GM20431 (cell line): ENCODE measurements around the gene APPL1.

Experiments
- in situ Hi-C: fragments of 300-500 bp; cut with MseI, MboI; formaldehyde crosslinking; loops from one replicate; pipeline ENCODE4 v1.15.0; 2020; ENCODE audit warnings: low sequenced_read_pairs; ENCODE audit not compliant: unreplicated experiment

The APPL1 gene, protein sequence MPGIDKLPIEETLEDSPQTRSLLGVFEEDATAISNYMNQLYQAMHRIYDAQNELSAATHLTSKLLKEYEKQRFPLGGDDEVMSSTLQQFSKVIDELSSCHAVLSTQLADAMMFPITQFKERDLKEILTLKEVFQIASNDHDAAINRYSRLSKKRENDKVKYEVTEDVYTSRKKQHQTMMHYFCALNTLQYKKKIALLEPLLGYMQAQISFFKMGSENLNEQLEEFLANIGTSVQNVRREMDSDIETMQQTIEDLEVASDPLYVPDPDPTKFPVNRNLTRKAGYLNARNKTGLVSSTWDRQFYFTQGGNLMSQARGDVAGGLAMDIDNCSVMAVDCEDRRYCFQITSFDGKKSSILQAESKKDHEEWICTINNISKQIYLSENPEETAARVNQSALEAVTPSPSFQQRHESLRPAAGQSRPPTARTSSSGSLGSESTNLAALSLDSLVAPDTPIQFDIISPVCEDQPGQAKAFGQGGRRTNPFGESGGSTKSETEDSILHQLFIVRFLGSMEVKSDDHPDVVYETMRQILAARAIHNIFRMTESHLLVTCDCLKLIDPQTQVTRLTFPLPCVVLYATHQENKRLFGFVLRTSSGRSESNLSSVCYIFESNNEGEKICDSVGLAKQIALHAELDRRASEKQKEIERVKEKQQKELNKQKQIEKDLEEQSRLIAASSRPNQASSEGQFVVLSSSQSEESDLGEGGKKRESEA

DNA sequence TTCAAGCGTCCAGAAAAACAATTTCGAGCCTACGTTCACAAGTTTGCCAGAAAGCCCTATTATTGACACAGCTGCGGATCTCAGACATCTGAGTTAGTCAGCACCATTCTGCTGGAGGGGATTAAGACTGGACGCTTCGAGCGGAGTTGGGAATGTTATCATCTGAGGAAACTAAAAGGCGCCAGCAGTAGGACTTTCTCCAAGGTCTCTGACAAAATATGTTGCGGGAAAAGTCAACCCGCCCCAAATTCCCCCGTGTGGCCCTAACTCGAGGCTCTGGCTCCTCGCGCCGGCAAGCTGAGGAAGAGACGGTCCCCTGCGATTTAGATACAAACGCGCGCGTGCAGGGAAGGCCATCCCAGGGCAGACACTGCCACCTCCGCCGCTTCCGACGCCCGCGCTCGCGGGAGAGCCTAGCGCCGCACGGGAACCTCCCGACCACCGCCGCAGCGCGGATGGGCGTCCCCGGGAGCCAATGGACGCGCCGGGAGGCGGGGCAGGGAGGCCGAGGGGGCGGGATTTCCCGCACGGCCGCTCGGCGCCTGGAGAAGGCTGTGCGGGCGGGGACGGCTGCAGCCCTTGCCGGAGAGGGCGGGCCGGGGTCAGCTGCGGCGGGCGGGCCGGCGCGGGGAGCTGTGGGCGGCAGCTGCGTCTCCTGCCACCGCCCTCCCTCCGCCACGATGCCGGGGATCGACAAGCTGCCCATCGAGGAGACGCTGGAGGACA is at the start of gene APPL1:
APPL1 (plus strand) TSS at position 526 of the 726 bp plus-strand sequence; CDS start at position 681, 155 bp downstream.
- in situ Hi-C loops: no loop called here

DNA sequence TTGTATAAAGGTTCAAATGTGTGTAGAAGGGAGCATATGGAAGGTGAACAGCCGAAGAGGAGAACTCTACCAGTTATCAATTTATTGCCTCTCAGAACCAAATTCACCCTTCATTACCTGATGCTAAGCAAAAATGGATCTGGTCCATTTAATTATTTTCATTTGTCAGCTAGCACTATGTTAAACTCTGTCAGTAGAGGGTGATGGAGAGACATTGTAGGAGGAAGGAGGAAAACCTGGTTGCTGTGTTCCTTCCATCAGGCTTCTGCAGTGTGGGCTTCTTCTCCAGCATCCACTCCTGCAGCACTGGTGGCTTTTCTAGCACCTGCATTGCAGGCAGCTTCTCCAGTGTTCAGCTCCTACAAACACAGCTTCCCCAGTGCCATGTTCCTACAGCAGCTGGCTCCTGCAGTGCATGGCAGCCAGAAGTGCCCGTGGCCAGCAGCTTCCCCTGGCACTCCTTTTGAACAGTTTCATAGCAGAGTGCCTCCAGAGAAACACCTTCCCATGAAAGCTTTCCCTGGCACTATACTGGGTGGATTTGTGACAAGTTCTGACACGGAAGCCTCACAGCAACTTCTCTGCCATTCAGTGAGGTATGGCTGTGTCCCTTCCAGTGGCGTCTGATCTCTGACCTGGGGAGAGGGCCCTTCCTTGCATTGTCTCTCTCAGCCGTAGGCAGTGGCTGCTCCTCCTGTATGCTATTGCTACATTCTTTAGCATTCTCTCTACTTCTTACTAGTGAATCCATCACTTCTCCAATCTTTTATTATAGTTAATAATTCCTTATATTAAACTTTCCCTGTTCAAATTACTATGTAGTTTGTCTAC is 47.7 kb upstream of the APPL1 start:
- in situ Hi-C loops: no loop called here

DNA sequence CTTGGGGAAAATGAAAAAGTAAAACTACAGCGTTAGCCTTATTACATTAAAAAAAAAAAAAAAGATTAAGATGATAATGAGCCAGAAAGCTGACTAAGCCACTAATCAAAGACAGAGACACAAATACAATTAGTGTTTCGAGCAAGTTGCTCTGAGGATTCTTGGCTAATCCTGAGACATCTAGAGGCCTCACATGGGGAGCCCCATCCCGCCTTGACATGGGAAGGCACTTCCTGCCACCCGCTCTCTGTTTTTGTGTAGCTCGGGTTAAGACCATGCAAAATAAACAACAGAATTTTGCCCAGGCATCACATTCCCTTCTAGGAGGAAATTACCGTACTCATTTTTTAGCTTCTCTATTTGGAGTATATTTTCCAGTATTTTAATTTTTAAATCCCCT is 43.0 kb upstream of the APPL1 start:
- in situ Hi-C loops: no loop called here

DNA sequence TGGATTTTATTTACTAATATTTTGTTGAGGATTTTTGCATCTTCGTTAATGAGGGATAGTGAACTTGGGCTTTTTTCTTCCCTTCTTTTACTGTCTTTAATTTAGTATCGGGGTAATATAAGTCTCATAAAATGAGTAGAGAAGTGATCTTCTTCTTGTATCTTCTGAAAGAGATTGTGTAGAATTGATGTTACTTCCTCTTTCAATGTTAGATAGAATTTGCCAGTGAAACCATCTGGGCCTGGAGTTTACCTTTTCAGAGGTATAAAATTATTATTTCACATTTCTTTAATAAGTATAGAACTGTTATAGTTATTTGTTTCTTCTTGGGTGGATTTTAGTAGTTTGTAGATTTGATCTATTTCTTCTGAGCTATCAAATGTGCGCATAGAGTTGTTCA is 35.5 kb upstream of the APPL1 start:
- in situ Hi-C loops: no loop called here

DNA sequence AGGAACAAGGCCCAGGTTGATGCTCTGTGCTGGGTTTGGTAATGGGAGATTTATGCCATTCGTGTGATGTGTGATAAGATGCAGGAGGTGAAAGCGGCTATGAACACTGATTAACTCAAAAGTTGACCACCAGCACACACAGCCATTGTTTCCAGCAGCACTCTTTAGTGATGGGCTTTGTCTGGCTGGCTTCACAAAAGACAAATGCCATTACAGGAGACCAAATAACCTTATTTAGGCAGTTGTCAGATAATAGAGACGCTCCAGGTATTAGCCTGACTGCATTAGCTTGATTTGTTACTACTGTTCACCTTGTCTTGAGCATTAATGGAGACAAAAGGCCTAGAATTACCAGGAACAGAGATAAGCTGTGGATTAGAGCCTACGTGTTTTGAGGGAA is 32.9 kb upstream of the APPL1 start:
- in situ Hi-C loops: no loop called here

DNA sequence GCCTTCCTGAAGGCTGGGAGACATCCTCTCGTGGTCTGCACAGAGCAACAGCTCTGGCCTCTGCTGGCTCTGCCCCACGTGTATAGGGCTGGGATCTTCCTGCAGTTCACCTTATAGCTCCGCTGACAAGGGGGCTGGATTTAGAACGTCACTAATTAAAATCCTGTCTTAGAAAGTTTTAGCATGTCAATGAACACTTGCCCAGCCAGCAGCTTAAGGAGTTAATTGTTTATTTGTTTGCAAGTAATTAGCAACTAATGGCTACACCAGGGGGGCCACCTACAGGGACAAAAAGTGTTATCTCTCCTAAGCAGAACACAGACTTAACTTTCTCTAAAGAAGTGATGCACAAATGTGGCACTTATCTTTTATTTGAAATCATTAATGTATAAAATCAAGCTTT is 27.6 kb upstream of the APPL1 start, which contains the start of gene HESX1:
HESX1 (minus strand) TSS at position 84 of the 403 bp plus-strand sequence; CDS start at position 24, 60 bp downstream.
- in situ Hi-C loops: no loop called here

DNA sequence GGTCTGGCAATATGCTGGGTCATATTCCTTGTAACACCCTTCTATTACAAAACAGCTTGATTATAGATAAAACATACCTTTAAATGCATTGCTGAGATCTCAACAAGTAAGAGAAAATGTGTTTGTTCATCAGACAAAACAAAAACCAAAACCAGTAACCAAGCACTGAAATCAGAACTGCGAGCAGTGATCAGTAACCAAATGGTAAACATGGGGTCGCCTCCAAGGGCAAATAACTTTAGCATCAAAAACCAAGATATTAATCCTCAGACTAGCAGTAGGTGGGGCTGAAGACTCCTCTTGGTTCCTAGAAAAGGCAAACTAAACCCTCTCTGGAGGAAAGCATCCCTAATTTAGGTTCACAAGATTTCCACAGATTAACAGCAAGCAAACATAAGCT is 21.1 kb upstream of the APPL1 start:
- in situ Hi-C loops: no loop called here

DNA sequence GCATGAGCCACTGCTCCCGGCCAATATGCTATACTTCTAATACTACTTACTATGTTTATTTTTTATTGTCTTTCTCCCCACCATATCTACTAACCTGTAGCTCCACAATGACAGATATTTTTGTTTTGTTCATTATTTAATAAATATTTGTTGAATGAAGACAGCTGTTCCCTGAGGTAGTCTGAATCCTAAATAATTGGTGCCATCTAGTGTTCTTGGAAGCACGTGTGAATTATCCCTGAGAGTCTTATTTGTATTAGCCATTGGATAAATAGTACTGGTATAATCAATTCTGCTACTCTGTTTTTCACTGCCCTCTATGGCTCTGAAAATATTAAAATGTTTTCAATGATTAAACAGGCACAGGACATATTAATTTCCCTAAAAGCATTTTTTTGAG is 5.6 kb upstream of the APPL1 start:
- in situ Hi-C loops: no loop called here

DNA sequence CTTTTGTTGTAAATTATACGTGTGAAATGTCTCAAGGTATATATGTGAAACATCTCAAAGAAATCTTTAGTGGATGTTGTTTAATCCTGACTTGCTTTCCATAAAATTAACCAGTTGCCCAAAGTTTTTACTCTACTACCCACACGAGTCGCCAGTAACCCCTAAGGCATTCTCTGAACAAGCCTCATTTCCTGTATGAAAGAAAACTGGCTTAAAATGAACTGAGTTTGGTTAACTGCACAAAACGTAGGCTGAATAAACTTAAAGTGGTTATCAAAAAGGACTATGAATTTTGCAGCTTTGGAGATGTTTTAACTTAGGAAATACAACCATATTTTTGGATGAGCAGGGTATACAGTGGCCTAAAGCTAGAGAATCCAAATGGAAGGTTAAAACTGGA is 2.7 kb upstream of the APPL1 start:
- in situ Hi-C loops: no loop called here

DNA sequence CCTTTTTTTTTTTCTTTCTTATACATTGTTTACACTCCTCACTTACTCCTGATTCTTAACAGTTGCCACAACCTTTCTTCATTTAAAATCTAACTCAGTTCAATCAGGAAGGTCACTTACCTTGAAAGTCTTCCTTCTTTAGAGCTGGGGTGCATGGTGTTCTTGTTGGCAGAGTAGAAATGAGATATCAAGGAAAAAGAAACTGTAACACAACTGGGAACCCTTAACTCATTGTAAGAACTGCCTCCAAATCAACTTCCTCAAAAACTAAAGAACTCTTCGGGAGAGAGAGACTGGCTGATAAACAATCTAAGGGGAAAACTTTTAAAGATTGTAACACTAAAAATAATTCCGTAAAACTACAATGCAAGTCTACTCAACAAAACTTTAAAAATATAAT is 1.4 kb upstream of the APPL1 start:
- in situ Hi-C loops: no loop called here

DNA sequence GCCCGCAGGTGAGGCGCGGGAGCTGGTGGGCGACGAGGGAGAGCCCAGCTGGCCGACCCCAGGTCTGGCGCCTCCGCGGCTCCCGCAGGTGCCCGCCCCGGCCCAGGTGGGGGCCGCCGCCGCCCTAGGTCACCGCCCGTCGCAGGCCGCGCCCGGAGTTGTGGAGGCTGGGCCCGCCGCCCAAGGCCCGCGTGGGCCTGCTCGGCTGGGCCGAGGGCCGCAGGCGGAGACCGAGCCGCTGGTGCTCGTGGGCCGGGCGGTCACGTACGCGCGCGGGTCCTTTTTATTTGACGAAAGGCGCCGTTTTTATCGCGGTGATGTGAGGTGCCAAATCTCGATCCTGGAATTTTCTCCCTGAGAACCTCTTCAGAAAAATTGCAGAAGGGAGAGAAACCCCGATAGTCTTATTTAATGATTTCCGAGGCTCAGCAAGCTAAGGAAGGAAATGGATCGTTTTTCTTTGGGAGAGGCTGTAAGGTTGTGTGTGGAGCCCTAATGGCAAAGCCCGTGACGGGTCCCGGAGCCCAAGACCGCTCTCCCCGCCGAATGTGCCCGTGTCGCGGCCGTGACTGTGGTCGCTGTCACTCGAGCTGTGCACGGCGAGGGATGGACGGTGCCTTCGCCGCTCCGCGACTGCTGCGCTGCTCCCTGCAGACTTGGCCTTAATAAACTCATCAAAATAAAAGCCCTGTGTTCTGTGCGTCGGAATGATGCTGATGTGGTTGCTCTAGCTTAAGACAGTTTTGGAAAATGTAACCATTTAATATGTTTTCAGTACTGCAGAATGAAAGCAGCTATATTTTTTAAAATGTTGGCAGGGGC is 612 bp downstream of the APPL1 start:
- in situ Hi-C loops: no loop called here

DNA sequence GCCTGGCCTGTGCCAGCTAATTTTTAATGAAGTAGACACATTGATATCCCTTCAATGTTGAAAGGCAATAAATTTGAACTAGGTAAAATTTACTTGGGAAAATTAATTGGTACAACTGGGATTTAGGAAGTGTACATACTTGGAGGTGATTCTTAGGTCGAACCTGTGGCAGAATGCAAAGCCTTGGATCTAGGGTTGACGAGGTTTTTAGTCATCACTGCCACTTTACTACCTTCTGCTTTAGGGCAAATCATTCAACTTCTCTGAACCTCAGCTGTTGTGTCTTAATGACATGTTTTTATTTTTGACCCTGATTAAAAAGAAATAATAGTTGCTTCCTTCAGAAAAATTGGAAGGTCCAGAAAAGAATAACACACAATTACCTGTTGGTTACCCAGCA is 2.5 kb downstream of the APPL1 start:
- in situ Hi-C loops: no loop called here

DNA sequence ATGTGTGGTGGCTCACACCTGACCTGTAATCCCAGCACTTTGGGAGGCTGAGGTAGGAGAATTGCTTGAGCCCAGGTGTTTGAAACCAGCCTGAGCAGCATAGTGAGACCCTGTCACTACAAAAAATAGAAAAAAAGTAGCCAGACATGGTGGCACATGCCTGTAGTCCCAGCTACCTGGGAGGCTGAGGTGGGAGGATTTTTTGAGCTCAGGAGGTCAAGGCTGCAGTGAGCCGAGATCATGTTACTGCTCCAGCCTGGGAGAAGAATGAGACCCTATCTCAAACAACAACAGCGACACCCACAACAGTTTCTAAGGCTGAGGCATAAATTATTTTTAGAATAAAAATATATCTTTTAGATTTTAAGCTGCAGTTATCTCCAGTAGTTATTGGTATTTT is 6.3 kb downstream of the APPL1 start:
- in situ Hi-C loops: no loop called here

DNA sequence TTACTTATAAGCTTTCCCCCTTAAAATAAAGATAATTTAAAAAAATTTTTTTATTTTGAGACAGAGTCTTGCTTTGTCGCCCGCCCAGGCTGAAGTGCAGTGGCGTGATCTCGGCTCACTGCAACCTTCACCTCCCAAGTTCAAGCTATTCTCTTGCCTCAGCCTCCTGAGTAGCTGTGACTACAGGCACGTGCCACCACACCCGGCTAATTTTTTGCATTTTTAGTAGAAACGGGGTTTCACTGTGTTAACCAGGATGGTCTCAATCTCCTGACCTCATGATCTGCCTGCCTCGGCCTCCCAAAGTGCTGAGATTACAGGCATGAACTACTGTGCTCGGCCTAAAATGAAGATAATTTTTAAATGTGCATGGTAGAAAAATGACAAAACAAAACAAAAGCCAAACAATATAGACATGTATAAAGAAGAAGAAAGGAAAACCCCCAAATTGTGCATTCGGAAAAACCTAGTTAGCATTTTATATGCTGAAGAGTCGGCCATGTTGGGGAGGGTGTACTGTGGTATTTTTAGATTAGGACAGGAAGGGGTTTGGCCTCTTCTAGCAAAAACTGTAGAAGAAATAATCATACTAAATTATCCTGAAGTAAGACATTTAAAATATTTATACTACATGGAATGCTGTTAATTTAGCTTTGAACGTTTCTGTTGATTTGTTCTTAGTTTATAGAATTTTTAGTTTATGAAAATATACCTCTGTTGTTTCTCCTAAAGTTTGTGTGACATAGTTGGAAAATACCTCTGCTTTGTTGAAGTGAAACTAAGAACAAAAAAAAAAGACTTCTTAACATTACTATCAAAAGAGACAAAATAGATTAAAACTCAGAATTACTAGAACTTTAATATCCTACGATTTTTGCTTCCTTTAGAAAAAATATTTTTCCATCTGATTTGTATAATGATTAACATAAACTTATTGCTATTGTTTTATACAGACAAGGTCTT is 7.4 kb downstream of the APPL1 start:
- in situ Hi-C loops: no loop called here

DNA sequence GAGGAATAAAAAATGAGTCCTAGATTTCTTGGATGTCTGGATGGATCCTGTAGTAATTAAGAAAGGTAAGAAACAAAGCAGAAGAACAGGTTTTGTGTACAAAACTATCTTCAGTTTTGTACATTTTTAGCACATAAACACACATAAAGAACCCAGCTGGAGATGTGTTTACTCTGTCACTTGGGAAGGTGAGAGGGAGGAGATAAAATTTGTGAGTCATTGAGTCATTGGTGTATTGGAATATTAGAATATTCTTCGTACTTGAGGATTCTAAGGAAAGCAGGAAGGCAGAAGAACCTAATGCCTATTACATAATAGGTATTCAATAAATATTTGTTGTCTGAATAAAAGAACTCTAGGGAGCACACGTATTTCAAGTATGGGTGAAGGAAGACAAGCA is 17.4 kb downstream of the APPL1 start:
- in situ Hi-C loops: no loop called here

DNA sequence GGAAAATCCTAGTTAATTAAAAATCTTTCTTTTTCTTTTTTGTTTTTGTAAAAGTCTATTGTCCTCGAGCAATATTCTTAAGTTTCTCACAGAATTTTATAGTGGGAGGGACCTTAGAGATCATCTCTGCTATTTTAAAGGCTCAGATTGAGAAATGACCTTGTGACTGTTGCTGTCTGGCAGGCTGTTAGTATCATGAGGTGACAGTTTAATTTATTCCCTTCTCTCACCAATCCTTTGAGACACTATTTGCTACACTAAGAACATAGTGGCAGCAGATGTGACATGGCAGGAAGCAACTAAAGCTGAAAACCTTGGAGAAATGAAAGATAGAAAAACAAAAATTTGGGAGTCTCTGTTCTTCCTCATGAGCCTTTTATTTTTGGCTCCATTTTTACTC is 24.9 kb downstream of the APPL1 start:
- in situ Hi-C loops: no loop called here

DNA sequence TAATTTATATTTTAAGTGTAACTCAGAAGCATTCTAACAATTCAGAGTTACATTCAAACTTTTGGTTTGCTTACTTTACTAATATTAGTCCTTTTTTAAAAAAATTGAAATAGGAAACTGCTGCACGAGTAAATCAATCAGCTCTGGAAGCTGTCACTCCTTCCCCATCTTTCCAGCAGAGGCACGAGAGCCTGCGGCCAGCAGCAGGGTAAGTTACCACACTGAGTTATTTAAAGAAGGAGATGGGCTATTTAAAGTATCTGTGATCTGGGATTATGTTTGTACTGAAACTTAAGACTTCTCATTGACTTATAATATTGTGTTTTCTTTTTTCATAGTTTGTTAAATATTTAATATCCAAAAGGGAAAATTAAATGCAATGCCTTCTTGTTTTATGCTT is 29.3 kb downstream of the APPL1 start:
- in situ Hi-C loops: no loop called here

DNA sequence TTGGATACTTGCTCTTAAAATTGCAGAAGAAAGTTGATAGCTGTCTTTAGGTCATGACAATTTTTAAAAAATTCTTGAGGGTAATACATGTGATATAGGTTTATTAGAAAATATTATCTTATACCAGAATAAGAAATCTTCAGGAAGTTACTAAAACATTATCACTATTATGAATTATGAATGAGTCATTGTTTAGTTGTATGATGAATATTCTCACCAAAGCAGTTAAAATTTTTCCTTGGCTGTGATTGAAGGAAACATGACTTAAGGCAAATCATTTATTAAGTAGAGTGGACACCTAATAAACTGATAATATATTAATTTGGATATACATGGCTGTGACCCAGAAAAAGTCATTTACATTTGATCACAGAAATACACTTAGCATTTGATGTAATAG is 30.1 kb downstream of the APPL1 start:
- in situ Hi-C loops: no loop called here
